ENCODE measurements around the gene ROCK2. TPM values are rescaled to one million over a fixed set of nuclear protein-coding genes. Genes with fewer than 3 reads are reported as not detected.
A peak's percentile ranks its signal among the peaks of the same experiment; 100 is the strongest.

ROCK2 gene
- total RNA-seq, 1 donor from 2014 or later, result 36.1 TPM

- DNase-seq (ENCODE audit: low spot score), result no peak
- no peaks in the 10 kb centered on the region for H3K9me3 Mint-ChIP-seq
- no peak overlapping the region for H3K4me3 ChIP-seq
- peak overlapping the region; percentile 50 for H3K4me2 ChIP-seq
- no peak for TF ChIP-seq EZH2phosphoT487 (IDR thresholded peaks at IDR 0.05)
- TF ChIP-seq CTCF (IDR thresholded peaks at IDR 0.05), result no peak
- TF ChIP-seq EZH2 (IDR thresholded peaks at IDR 0.05), result no peak
- peak overlapping the region; percentile 99 for H3K27ac Mint-ChIP-seq
- no peaks in the 10 kb centered on the region for H3K36me3 Mint-ChIP-seq
- no peak overlapping the region for H3K4me3 Mint-ChIP-seq
- H3K9me3 ChIP-seq (ENCODE audit: low read depth), result no peaks in the 10 kb centered on the region
- H3K4me1 Mint-ChIP-seq, result peaks cover 52% of the 10 kb centered on the region
- H3K4me1 ChIP-seq, result peaks cover 18% of the 10 kb centered on the region
- no peaks in the 10 kb centered on the region for H3K79me2 ChIP-seq (ENCODE audit: low read depth)
- H3F3A ChIP-seq (ENCODE audit: low read depth), result no peaks in the 10 kb centered on the region
- no peak overlapping the region for H3K9ac ChIP-seq
- peak overlapping the region; percentile 89 for H2AFZ ChIP-seq (replicated peaks)
- H3K27me3 Mint-ChIP-seq (ENCODE audit: insufficient read depth, low read depth), result peaks cover 3% of the 10 kb centered on the region
- no peaks in the 10 kb centered on the region for H4K20me1 ChIP-seq (ENCODE audit: low read depth)
- no peak overlapping the region for H3K27ac ChIP-seq
- no peaks in the 10 kb centered on the region for H3K27me3 ChIP-seq
- H3K36me3 ChIP-seq, result no peaks in the 10 kb centered on the region
Observed at GRCh38 chr2:11375025-11375688, 30.7 kb upstream of the ROCK2 start.

- peaks cover 18% of the 10 kb centered on the region for H3K4me1 ChIP-seq
- H3K9ac ChIP-seq, result no peak overlapping the region
- no peaks in the 10 kb centered on the region for H3K27me3 ChIP-seq
- H3K4me3 ChIP-seq, result no peak overlapping the region
- no peak overlapping the region for H2AFZ ChIP-seq (replicated peaks)
- TF ChIP-seq CTCF (IDR thresholded peaks at IDR 0.05) (no peak), EZH2 (IDR thresholded peaks at IDR 0.05) (no peak), EZH2phosphoT487 (IDR thresholded peaks at IDR 0.05) (no peak)
- H3K27ac ChIP-seq, result no peak overlapping the region
- Mint-ChIP-seq H3K36me3 (no peaks in the 10 kb centered on the region), H3K27ac (peak overlapping the region; percentile 97), H3K4me1 (peaks cover 38% of the 10 kb centered on the region), H3K9me3 (no peaks in the 10 kb centered on the region), H3K4me3 (peak overlapping the region; percentile 57), H3K27me3 (ENCODE audit: insufficient read depth, low read depth) (peaks cover 9% of the 10 kb centered on the region)
- H3K36me3 ChIP-seq, result no peaks in the 10 kb centered on the region
- H3K4me2 ChIP-seq, result no peak overlapping the region
- H3K9me3 ChIP-seq (ENCODE audit: low read depth), result no peaks in the 10 kb centered on the region
- no peaks in the 10 kb centered on the region for H3F3A ChIP-seq (ENCODE audit: low read depth)
- H3K79me2 ChIP-seq (ENCODE audit: low read depth), result no peaks in the 10 kb centered on the region
- no peak for DNase-seq (ENCODE audit: low spot score)
- no peaks in the 10 kb centered on the region for H4K20me1 ChIP-seq (ENCODE audit: low read depth)
Observed at GRCh38 chr2:11373096-11373495, 28.7 kb upstream of the ROCK2 start.

- H3K36me3 ChIP-seq, result no peaks in the 10 kb centered on the region
- H3K4me3 ChIP-seq, result no peak overlapping the region
- Mint-ChIP-seq H3K27me3 (ENCODE audit: insufficient read depth, low read depth) (peaks cover 9% of the 10 kb centered on the region), H3K36me3 (no peaks in the 10 kb centered on the region), H3K4me3 (no peak overlapping the region), H3K9me3 (no peaks in the 10 kb centered on the region), H3K4me1 (peaks cover 43% of the 10 kb centered on the region), H3K27ac (peak overlapping the region; percentile 93)
- H3K4me1 ChIP-seq, result peaks cover 9% of the 10 kb centered on the region
- no peak overlapping the region for H2AFZ ChIP-seq (replicated peaks)
- H3K79me2 ChIP-seq (ENCODE audit: low read depth), result no peaks in the 10 kb centered on the region
- no peak for DNase-seq (ENCODE audit: low spot score)
- H3K4me2 ChIP-seq, result no peak overlapping the region
- H4K20me1 ChIP-seq (ENCODE audit: low read depth), result no peaks in the 10 kb centered on the region
- TF ChIP-seq CTCF (IDR thresholded peaks at IDR 0.05) (no peak), EZH2phosphoT487 (IDR thresholded peaks at IDR 0.05) (no peak), EZH2 (IDR thresholded peaks at IDR 0.05) (no peak)
- H3K9ac ChIP-seq, result no peak overlapping the region
- no peak overlapping the region for H3K27ac ChIP-seq
- H3K9me3 ChIP-seq (ENCODE audit: low read depth), result no peaks in the 10 kb centered on the region
- H3K27me3 ChIP-seq, result no peaks in the 10 kb centered on the region
- no peaks in the 10 kb centered on the region for H3F3A ChIP-seq (ENCODE audit: low read depth)
Observed at GRCh38 chr2:11371092-11371937, 26.9 kb upstream of the ROCK2 start.

Data from neural progenitor cell (in vitro differentiated cells).